K562 (cell line): ENCODE data around the gene LAMA3. TPM values are rescaled to one million over a fixed set of nuclear protein-coding genes. Genes with fewer than 3 reads are reported as not detected.

ENCODE experiments used
- ATAC-seq: fragments of 200-7000 bp; cut with Tn5 transposase; 3 replicates; pipeline ENCODE4 v1.9.1; 2020; ENCODE audit warnings: moderate library complexity
- BruUV-seq: library from RNA; stranded (reverse); fragments of 400-500 nt; replicated peaks from 2 replicates; lab custom pipeline; 2021; lab: Mats Ljungman, UMichigan
- CTCF ChIA-PET: fragments of 300-600 bp; formaldehyde crosslinking; extraction: SDS; loops from one replicate; lab custom pipeline; 2021; ENCODE audit warnings: low intra/inter-chr PET ratio; lab: Yijun Ruan, JAX
- POLR2A ChIA-PET: fragments of 300-600, 350-650 bp; sonication (Branson Sonifier 250); formaldehyde crosslinking; extraction: SDS; loops from one replicate; lab custom pipeline; 2021; ENCODE audit warnings: antibody characterized with exemption, inconsistent platforms; lab: Yijun Ruan, JAX
- DNase-seq, 4 experiments: peaks; one replicate each; pipeline versions ENCODE4 v3.0.0 to v3.0.0-alpha.2; 2011 to 2018; ENCODE audit warnings: low spot score in 3 of 4, mixed read lengths in 3 of 4; ENCODE audit errors: extremely low read depth in 1 of 4
- FAIRE-seq: peaks from 2 replicates; lab custom pipeline; 2011; peaks lifted over from hg19 to GRCh38; lab: Jason Lieb, UNC
- H2AFZ ChIP-seq: 2 replicates; pipeline ENCODE4 v1.6.0; 2011; ENCODE audit warnings: low read depth, low read length, control low read depth, inconsistent platforms
- H3K27ac ChIP-seq: fragments of 200-600 bp; 3 replicates; pipeline ENCODE4 v1.8.0; 2011; ENCODE audit warnings: low read depth, mild to moderate bottlenecking, control low read depth, inconsistent platforms, low read length, moderate library complexity, mixed read lengths; ENCODE audit errors: extremely low read depth
- H3K27me3 ChIP-seq, 2 experiments: fragments of 300-600 bp in 1 of 2; 2 replicates in 1 of 2; 3 replicates in 1 of 2; pipeline versions ENCODE4 v1.6.0 to v1.8.0; 2011; ENCODE audit warnings: inconsistent platforms in 2 of 2, low read length in 2 of 2, mild to moderate bottlenecking in 1 of 2, mixed read lengths in 1 of 2, moderate library complexity in 1 of 2; ENCODE audit not compliant: control insufficient read depth in 2 of 2, insufficient read depth in 2 of 2
- H3K36me3 ChIP-seq: fragments of 300-600 bp; 3 replicates; pipeline ENCODE4 v1.8.0; 2011; ENCODE audit warnings: mild to moderate bottlenecking, low read length, inconsistent platforms; ENCODE audit not compliant: control insufficient read depth, insufficient read depth
- H3K4me1 ChIP-seq, 2 experiments: fragments of 200-600 bp in 1 of 2; replicated peaks in 1 of 2; 2 replicates in 1 of 2; 3 replicates in 1 of 2; pipeline versions ENCODE4 v1.5.1 to v1.8.0; 2011; ENCODE audit warnings: inconsistent platforms in 2 of 2, low read length in 2 of 2, mild to moderate bottlenecking in 1 of 2, mixed read lengths in 1 of 2, moderate library complexity in 1 of 2; ENCODE audit not compliant: control insufficient read depth in 2 of 2, insufficient read depth in 2 of 2
- H3K4me2 ChIP-seq: 2 replicates; pipeline ENCODE4 v1.6.1; 2011; ENCODE audit warnings: low read length, control low read depth, inconsistent platforms, mixed read lengths; ENCODE audit not compliant: insufficient read depth
- H3K4me3 ChIP-seq: fragments of 200-600 bp; sonication (generic), shearing (Covaris generic); 2 replicates; pipeline ENCODE4 v1.5.1; 2016; ENCODE audit warnings: control low read depth, inconsistent platforms
- H3K79me2 ChIP-seq: fragments of 200-600 bp; 3 replicates; pipeline ENCODE4 v1.8.0; 2011; ENCODE audit warnings: low read length, inconsistent platforms; ENCODE audit not compliant: control insufficient read depth, insufficient read depth
- H3K9ac ChIP-seq, 2 experiments: 2 replicates each; pipeline versions ENCODE4 v1.6.0 to v1.6.1; 2011; ENCODE audit warnings: low read depth in 2 of 2, low read length in 2 of 2, control low read depth in 1 of 2, inconsistent platforms in 1 of 2, mild to moderate bottlenecking in 1 of 2, mixed read lengths in 1 of 2; ENCODE audit not compliant: insufficient read depth in 1 of 2
- H3K9me1 ChIP-seq: one replicate; pipeline ENCODE4 v1.6.0; 2011; ENCODE audit warnings: inconsistent platforms, mild to moderate bottlenecking, low read length, moderate library complexity; ENCODE audit not compliant: control insufficient read depth, insufficient read depth
- H3K9me3 ChIP-seq: replicated peaks from 2 replicates; pipeline ENCODE4 v1.5.1; 2011; ENCODE audit warnings: low read depth, low read length, inconsistent platforms; ENCODE audit not compliant: control insufficient read depth, insufficient read depth
- H4K20me1 ChIP-seq: replicated peaks from 2 replicates; pipeline ENCODE4 v1.6.1; 2011; ENCODE audit warnings: low read length, inconsistent platforms, mixed read lengths; ENCODE audit not compliant: control insufficient read depth, insufficient read depth
- C11orf30 ChIP-seq: fragments of 450-650 bp; IDR thresholded peaks from 2 replicates; pipeline ENCODE4 v1.6.1; 2016; ENCODE audit warnings: low read depth, mild to moderate bottlenecking
- CHD2 ChIP-seq: IDR thresholded peaks from 2 replicates; pipeline ENCODE4 v1.6.1; 2011; ENCODE audit warnings: low read depth, low read length
- ELF1 ChIP-seq: fragments of 200-800 bp; sonication (Bioruptor generic); IDR thresholded peaks from 2 replicates; pipeline ENCODE4 v1.6.1; 2016; ENCODE audit warnings: missing genetic modification characterization, missing compliant biosample characterization
- HNRNPL ChIP-seq: fragments of 200-400 bp; formaldehyde crosslinking; IDR thresholded peaks from 2 replicates; pipeline ENCODE4 v1.6.1; 2017; ENCODE audit warnings: low read depth, mild to moderate bottlenecking, low read length
- KDM2B ChIP-seq: fragments of 250-450 bp; sonication (Bioruptor Pico); IDR thresholded peaks from 2 replicates; pipeline ENCODE4 v1.8.0; 2021; ENCODE audit warnings: mild to moderate bottlenecking, moderate library complexity
- MIER1 ChIP-seq: fragments of 450-650 bp; IDR thresholded peaks from 2 replicates; pipeline ENCODE4 v1.6.1; 2016; ENCODE audit warnings: antibody characterized with exemption, mild to moderate bottlenecking, low read depth
- NCOA2 ChIP-seq, 2 experiments: fragments of 450-650 bp; IDR thresholded peaks; 2 replicates each; pipeline ENCODE4 v1.6.1; 2018; ENCODE audit warnings: mild to moderate bottlenecking in 2 of 2, moderate library complexity in 1 of 2; ENCODE audit not compliant: partially characterized antibody in 2 of 2
- POLR3G ChIP-seq: IDR thresholded peaks from 2 replicates; pipeline ENCODE4 v1.6.1; 2011; ENCODE audit not compliant: insufficient read length, insufficient replicate concordance; ENCODE audit errors: extremely low read depth
- RBM34 ChIP-seq: fragments of 200-400 bp; formaldehyde crosslinking; IDR thresholded peaks from 2 replicates; pipeline ENCODE4 v1.6.1; 2018; ENCODE audit warnings: low read length, borderline replicate concordance; ENCODE audit not compliant: insufficient read depth
- SIN3A ChIP-seq, 2 experiments: fragments of 150-350 bp in 1 of 2; IDR thresholded peaks; 2 replicates each; pipeline ENCODE4 v1.6.1; 2011 to 2016; ENCODE audit warnings: borderline replicate concordance in 2 of 2, low read depth in 2 of 2, low read length in 2 of 2, mild to moderate bottlenecking in 2 of 2, moderate library complexity in 2 of 2; ENCODE audit not compliant: control insufficient read depth in 1 of 2
- SPI1 ChIP-seq: IDR thresholded peaks from 2 replicates; pipeline ENCODE4 v1.6.1; 2011; ENCODE audit warnings: low read depth, low read length, control low read depth, borderline replicate concordance
- U2AF1 ChIP-seq: fragments of 200-400 bp; formaldehyde crosslinking; optimal IDR thresholded peaks from 2 replicates; pipeline ENCODE3; 2017; ENCODE audit warnings: mild to moderate bottlenecking, low read depth, low read length, moderate library complexity
- ZNF121 ChIP-seq: sonication (generic); formaldehyde crosslinking; conservative IDR thresholded peaks from 2 replicates; pipeline ENCODE4 v1.8.0; 2022; ENCODE audit warnings: missing genetic modification reagents
- ZNF184 ChIP-seq: sonication (generic); formaldehyde crosslinking; IDR thresholded peaks from 2 replicates; pipeline ENCODE4 v1.5.0; 2020; ENCODE audit warnings: missing genetic modification reagents
- WGBS: fragments of 100-300 bp; shearing (Covaris generic); methylation state at CpG from one replicate; pipeline ENCODE4 v1.1.6; 2016; ENCODE audit warnings: low coverage, mixed read lengths; ENCODE audit not compliant: insufficient coverage; ENCODE audit errors: missing lambda C conversion rate; 5-methylcytosine and 5-hydroxymethylcytosine counted together
- in situ Hi-C: fragments of 300-500 bp; cut with MboI; formaldehyde crosslinking; loops from 4 replicates; pipeline ENCODE4 v1.15.0; 2018; ENCODE audit warnings: inconsistent platforms, mixed read lengths
- intact Hi-C: fragments of 100-400 bp; cut with micrococcal nuclease; formaldehyde crosslinking; loops from 2 replicates; pipeline ENCODE4 v1.14.2; 2022
- polyA plus RNA-seq, 8 experiments: library from polyadenylated mRNA; depleted of rRNA in 4 of 8; stranded (reverse) in 5 of 8; unstranded in 3 of 8; fragments of >200 nt; fragmentation: Nextera tagmentation in 2 of 8; fragmentation: Illumina TruSeq in 1 of 8; extraction: Ambion mirVana in 2 of 8; extraction: Trizol in 1 of 8; gene quantifications; 2 replicates each; pipeline versions ENCODE4 v1.2.1 to v1.2.3, GENCODE V29; 2011 to 2014; ENCODE audit warnings: inconsistent platforms in 1 of 8, missing spikeins in 1 of 8
- total RNA-seq, 7 experiments: library from RNA; depleted of rRNA in 6 of 7; stranded (reverse); fragments of >200 nt in 6 of 7; fragmentation: Illumina TruSeq in 2 of 7; extraction: Trizol in 2 of 7; gene quantifications; 2 replicates each; pipeline versions ENCODE4 v1.2.1 to v1.2.3, GENCODE V29; 2011 to 2021; ENCODE audit warnings: low replicate concordance in 1 of 7
- TF ChIP-seq, protein P1 (sequence below), 2 experiments: fragments of 450-650 bp; IDR thresholded peaks; 2 replicates each; pipeline ENCODE4 v1.6.1; 2016
- TF ChIP-seq, protein P2 (sequence below): sonication (generic); formaldehyde crosslinking; IDR thresholded peaks from 2 replicates; pipeline ENCODE4 v1.8.0; 2022; ENCODE audit warnings: mild to moderate bottlenecking, missing genetic modification reagents

The LAMA3 gene
- total and polyA plus RNA-seq, 9 of the 15 experiments (the other 6 are each of a cell fraction or from before 2014, with no cell fraction given), result 0.07 TPM; not detected in 8

DNA sequence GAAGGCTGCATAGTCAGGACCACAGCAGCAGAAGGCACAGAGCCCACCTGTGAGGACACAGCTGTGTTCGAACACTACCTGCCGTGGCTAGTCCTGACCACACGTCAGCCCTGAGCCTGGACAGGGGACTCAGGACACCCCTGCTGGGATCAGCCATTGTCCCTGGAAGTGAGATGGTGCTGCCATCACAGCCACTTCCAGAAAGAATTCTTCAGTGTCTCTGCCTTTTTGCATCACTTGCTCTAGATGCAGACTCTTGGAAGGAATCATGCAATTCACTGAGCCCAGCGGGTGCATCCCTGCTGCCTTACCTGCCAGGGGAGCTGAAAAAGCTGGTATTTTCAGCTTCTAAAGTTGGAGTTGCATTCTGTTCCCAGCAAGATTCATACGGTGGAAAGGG lies 49.3 kb downstream of the LAMA3 start (continued):
- TF ChIP-seq RBM34 (no peak), U2AF1 (no peak), ZNF121 (CRISPR knock-in tag) (no peak), ELF1 (tag) (no peak), C11orf30 (no peak)
- TF ChIP-seq, protein P1, sequence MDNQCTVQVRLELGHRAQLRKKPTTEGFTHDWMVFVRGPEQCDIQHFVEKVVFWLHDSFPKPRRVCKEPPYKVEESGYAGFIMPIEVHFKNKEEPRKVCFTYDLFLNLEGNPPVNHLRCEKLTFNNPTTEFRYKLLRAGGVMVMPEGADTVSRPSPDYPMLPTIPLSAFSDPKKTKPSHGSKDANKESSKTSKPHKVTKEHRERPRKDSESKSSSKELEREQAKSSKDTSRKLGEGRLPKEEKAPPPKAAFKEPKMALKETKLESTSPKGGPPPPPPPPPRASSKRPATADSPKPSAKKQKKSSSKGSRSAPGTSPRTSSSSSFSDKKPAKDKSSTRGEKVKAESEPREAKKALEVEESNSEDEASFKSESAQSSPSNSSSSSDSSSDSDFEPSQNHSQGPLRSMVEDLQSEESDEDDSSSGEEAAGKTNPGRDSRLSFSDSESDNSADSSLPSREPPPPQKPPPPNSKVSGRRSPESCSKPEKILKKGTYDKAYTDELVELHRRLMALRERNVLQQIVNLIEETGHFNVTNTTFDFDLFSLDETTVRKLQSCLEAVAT (IDR thresholded peaks at IDR 0.05), result no peak

DNA sequence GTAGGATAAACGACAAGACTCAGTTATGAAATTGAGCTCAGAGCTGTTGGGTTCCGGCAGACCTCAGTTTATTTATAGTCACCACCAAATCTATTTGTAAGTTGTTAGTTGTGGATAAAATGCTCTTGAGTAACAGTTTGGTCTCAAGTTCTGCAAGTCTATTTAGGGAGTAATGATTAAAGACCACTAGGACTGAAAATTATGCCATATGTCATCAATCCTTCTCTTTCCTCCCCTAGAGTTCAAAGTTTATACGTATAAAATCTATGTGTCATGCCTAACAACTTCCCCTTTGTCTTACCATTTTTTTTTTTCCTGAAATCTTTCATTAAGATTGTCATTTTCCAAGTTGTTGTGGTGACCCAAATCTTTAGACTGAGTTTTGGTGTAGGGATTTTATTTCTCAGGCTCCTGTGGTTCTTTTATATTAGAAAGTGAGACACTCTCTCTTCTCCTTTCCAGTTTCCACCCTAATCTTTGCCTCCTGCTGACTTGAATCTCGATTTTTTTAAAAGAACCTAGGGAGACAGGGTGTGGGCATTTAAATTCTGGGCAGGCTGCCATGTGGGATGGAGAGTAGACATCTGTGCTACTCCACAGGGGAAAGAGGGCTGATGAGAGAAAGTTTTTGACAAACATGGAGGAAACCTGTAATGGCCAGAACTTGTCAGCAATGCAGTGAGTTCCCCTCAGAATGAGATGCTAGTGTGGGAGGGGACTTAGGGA lies 51.0 kb downstream of the LAMA3 start:
- peaks cover 9 to 29% of the 10 kb centered on the region in 2 experiments; a peak in 4 of 5 replicates for H3K27me3 ChIP-seq
- H3K9me1 ChIP-seq, result no peaks in the 10 kb centered on the region
- in situ Hi-C loops (no loop called here), intact Hi-C loops (no loop called here)
- H3K4me1 ChIP-seq, result no peaks in the 10 kb centered on the region
- no peak overlapping the region for H3K27ac ChIP-seq
- FAIRE-seq, result no peak
- H2AFZ ChIP-seq, result no peak overlapping the region
- H3K36me3 ChIP-seq, result no peaks in the 10 kb centered on the region
- no peak overlapping the region for H3K9ac ChIP-seq
- H4K20me1 ChIP-seq, result peaks cover 3% of the 10 kb centered on the region; the same call in 1 of the 2 replicates
- CTCF ChIA-PET, result no interaction called here
- no peak overlapping the region for H3K4me3 ChIP-seq
- no peak for TF ChIP-seq NCOA2 (IDR thresholded peaks at IDR 0.05; ENCODE audit: partially characterized antibody in 2 of 2)
- no peak for TF ChIP-seq ZNF184 (CRISPR knock-in tag)
- no peak for TF ChIP-seq SPI1
- TF ChIP-seq CHD2, result no peak
- no peak for TF ChIP-seq MIER1
- TF ChIP-seq POLR3G, result no peak
- TF ChIP-seq, protein P2, sequence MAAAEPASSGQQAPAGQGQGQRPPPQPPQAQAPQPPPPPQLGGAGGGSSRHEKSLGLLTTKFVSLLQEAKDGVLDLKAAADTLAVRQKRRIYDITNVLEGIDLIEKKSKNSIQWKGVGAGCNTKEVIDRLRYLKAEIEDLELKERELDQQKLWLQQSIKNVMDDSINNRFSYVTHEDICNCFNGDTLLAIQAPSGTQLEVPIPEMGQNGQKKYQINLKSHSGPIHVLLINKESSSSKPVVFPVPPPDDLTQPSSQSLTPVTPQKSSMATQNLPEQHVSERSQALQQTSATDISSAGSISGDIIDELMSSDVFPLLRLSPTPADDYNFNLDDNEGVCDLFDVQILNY (CRISPR knock-in tag), result no peak
- no peak for TF ChIP-seq KDM2B
- TF ChIP-seq HNRNPL, result no peak
- no peak for TF ChIP-seq SIN3A (IDR thresholded peaks at IDR 0.05; ENCODE audit: borderline replicate concordance in 2 of 2, control insufficient read depth in 1 of 2, low read depth in 2 of 2, low read length in 2 of 2)
- TF ChIP-seq, all 486 proteins: peak for 0
- Histone ChIP-seq H3K9me3 (no peaks in the 10 kb centered on the region), H3K79me2 (no peaks in the 10 kb centered on the region), H3K4me2 (no peak overlapping the region)
- no TSS peak for BruUV-seq
- DNase-seq (no peak), ATAC-seq (no peak)
- WGBS, result 0% methylated on average over 4 of the region's 4 CpGs
- POLR2A ChIA-PET, result interaction anchor here (0.7 kb wide), 1 partner anchor 11 kb away, joined by 4 read pairs; no protein-coding TSS in a partner anchor
